ENCODE data around the gene SRA1. TPM values are rescaled to one million over a fixed set of nuclear protein-coding genes. Genes with fewer than 3 reads are reported as not detected.

Gene SRA1
- total and polyA plus RNA-seq, 2 of the 13 experiments (the other 11 are each of a cell fraction or from before 2014, with no cell fraction given) = 14.2 to 32.8 TPM

DNA sequence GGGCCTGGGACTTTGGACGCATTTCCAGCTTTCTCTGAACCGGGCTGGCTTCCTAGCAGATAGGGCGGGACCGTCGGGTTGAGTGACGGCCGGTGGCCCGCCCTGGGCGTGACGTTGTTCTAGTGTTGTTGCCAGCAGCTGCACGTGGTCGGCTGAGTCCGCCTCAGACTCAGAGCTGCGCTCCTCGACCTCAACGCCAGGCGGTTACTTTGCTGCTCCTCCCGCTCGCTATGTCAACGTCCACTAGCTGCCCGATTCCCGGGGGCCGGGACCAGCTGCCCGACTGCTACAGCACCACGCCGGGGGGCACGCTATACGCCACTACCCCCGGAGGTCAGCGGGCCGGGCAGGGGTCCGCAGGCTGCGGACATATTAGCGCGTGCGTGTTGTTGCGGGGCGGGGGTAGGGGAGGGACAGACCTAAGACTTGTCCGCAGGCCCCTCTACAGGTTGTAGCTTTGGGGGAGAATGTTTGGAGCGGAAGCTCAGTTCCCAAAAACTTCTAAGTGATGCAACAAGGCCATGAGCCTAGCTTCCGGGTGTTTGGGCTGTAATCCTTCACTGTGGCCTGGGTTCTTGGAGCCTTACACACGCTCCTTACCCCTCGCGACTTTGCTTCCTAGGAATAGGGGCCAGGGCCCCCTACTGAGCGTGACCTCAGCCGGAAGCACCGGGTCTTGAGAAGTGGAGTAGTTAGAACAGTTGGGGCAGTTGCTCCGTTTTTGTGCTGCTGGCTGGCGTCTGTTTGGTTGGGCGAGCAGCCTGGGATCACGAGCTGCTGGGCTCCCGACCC, 9.6 kb downstream of the SRA1 start, which contains the start of gene EIF4EBP3 (continued):
- TF ChIP-seq, protein P1, sequence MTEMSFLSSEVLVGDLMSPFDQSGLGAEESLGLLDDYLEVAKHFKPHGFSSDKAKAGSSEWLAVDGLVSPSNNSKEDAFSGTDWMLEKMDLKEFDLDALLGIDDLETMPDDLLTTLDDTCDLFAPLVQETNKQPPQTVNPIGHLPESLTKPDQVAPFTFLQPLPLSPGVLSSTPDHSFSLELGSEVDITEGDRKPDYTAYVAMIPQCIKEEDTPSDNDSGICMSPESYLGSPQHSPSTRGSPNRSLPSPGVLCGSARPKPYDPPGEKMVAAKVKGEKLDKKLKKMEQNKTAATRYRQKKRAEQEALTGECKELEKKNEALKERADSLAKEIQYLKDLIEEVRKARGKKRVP (CRISPR knock-in tag; IDR thresholded peaks at IDR 0.05) = no peak
- TF ChIP-seq MBD4 (IDR thresholded peaks at IDR 0.05; ENCODE audit: borderline replicate concordance, low read length) (no peak), ZNF180 (CRISPR knock-in tag; IDR thresholded peaks at IDR 0.05; ENCODE audit: borderline replicate concordance, low read depth) (0 out of 2 replicates have a peak, but pooled peaks have one; percentile 43), ARNT2 (CRISPR knock-in tag; IDR thresholded peaks at IDR 0.05; ENCODE audit: low read depth) (peak; percentile 80; the same call in 1 of the 2 replicates), MTA3 (CRISPR knock-in tag; IDR thresholded peaks at IDR 0.05) (no peak), ZNF839 (CRISPR knock-in tag; IDR thresholded peaks at IDR 0.05; ENCODE audit: borderline replicate concordance) (no peak), DR1 (CRISPR knock-in tag; IDR thresholded peaks at IDR 0.05) (no peak), CBX5 (CRISPR knock-in tag; IDR thresholded peaks at IDR 0.05; ENCODE audit: borderline replicate concordance) (peak; percentile 75; the same call in 1 of the 2 replicates), HNRNPL (IDR thresholded peaks at IDR 0.05; ENCODE audit: low read depth, low read length) (0 out of 2 replicates have a peak, but pooled peaks have one; percentile 32), HNRNPLL (IDR thresholded peaks at IDR 0.05; ENCODE audit: low read depth, low read length, poor library complexity, severe bottlenecking) (peak; percentile 58), ZNF724P (CRISPR knock-in tag; IDR thresholded peaks at IDR 0.05; ENCODE audit: borderline replicate concordance) (0 out of 2 replicates have a peak, but pooled peaks have one; percentile 7), ZEB1 (IDR thresholded peaks at IDR 0.05; ENCODE audit: insufficient replicate concordance, low read depth) (no peak), KDM3A (CRISPR knock-in tag; IDR thresholded peaks at IDR 0.05; ENCODE audit: low read depth) (peak; percentile 56; the same call in 1 of the 2 replicates), XRCC5 (optimal IDR thresholded peaks at IDR 0.05; ENCODE audit: low read length) (peak; percentile 47), REXO4 (CRISPR knock-in tag; IDR thresholded peaks at IDR 0.05; ENCODE audit: borderline replicate concordance) (no peak), TOPORS (CRISPR knock-in tag; IDR thresholded peaks at IDR 0.05) (peak; percentile 93)
- TF ChIP-seq, protein P2, sequence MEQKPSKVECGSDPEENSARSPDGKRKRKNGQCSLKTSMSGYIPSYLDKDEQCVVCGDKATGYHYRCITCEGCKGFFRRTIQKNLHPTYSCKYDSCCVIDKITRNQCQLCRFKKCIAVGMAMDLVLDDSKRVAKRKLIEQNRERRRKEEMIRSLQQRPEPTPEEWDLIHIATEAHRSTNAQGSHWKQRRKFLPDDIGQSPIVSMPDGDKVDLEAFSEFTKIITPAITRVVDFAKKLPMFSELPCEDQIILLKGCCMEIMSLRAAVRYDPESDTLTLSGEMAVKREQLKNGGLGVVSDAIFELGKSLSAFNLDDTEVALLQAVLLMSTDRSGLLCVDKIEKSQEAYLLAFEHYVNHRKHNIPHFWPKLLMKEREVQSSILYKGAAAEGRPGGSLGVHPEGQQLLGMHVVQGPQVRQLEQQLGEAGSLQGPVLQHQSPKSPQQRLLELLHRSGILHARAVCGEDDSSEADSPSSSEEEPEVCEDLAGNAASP (CRISPR knock-in tag; IDR thresholded peaks at IDR 0.05; ENCODE audit: borderline replicate concordance) = peak; percentile 36; the same call in 1 of the 2 replicates
- TF ChIP-seq, protein P3, sequence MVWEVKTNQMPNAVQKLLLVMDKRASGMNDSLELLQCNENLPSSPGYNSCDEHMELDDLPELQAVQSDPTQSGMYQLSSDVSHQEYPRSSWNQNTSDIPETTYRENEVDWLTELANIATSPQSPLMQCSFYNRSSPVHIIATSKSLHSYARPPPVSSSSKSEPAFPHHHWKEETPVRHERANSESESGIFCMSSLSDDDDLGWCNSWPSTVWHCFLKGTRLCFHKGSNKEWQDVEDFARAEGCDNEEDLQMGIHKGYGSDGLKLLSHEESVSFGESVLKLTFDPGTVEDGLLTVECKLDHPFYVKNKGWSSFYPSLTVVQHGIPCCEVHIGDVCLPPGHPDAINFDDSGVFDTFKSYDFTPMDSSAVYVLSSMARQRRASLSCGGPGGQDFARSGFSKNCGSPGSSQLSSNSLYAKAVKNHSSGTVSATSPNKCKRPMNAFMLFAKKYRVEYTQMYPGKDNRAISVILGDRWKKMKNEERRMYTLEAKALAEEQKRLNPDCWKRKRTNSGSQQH (CRISPR knock-in tag; IDR thresholded peaks at IDR 0.05; ENCODE audit: low read depth) = peak; percentile 43; the same call in 1 of the 2 replicates
- TF ChIP-seq, protein P4, sequence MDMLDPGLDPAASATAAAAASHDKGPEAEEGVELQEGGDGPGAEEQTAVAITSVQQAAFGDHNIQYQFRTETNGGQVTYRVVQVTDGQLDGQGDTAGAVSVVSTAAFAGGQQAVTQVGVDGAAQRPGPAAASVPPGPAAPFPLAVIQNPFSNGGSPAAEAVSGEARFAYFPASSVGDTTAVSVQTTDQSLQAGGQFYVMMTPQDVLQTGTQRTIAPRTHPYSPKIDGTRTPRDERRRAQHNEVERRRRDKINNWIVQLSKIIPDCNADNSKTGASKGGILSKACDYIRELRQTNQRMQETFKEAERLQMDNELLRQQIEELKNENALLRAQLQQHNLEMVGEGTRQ (IDR thresholded peaks at IDR 0.05; ENCODE audit: low read depth, low read length) = peak; percentile 89
- TF ChIP-seq, protein P4 (CRISPR knock-in tag; IDR thresholded peaks at IDR 0.05; ENCODE audit: borderline replicate concordance) = peak; percentile 87
- TF ChIP-seq, protein P5, sequence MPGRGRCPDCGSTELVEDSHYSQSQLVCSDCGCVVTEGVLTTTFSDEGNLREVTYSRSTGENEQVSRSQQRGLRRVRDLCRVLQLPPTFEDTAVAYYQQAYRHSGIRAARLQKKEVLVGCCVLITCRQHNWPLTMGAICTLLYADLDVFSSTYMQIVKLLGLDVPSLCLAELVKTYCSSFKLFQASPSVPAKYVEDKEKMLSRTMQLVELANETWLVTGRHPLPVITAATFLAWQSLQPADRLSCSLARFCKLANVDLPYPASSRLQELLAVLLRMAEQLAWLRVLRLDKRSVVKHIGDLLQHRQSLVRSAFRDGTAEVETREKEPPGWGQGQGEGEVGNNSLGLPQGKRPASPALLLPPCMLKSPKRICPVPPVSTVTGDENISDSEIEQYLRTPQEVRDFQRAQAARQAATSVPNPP (CRISPR knock-in tag; IDR thresholded peaks at IDR 0.05) = peak; percentile 89; the same call in 1 of the 2 replicates

Data from HepG2 (cell line).